ENCODE data around the gene RAB15. TPM values are rescaled to one million over a fixed set of nuclear protein-coding genes. Genes with fewer than 3 reads are reported as not detected.

The RAB15 gene
- total RNA-seq, 5 donors from 2014 or later (not counting 1 experiment from before 2014, with no cell fraction given) = 3.9 to 9.7 (median 4.3) TPM

DNA sequence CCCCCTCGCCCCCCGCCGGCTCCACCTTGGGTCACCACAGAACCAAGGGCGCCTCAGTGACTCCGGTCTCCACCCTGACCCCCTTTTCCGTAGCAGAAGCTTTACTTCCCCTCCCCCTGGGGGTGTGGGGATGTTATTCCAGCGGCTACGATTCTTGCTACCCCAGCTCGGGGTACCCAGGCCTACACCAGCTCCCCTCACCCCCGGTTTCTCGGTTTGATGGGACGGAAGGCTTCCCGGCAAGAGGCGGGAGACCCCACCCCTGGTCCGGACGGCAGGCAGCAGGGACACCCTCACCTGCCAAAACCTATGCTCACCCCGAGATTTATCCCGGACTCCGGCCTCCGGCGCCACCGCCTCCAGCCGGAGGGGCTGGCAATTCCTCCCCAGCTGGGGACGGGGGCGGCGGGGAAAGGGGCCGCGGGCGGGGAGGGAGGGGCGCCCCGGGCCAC lies 619 bp downstream of the RAB15 start:
- Mint-ChIP-seq H3K4me1 (peaks cover 22 to 26% (median 24%) of the 10 kb centered on the region in 3 donors), H3K4me3 (peak overlapping the region; percentile 74 to 88 (median 75)), H3K36me3 (no peaks in the 10 kb centered on the region), H3K9me3 (no peaks in the 10 kb centered on the region), H3K27me3 (no peaks in the 10 kb centered on the region), H3K27ac (peak overlapping the region in 1 of 2 donors; percentile 53)
- Histone ChIP-seq H3K36me3 (ENCODE audit: control insufficient read depth in 2 of 2, extremely low read depth in 1 of 2, insufficient read depth in 1 of 2, low read length in 1 of 2) (no peaks in the 10 kb centered on the region), H3K4me1 (ENCODE audit: control insufficient read depth in 1 of 2, extremely low read depth in 1 of 2, insufficient read depth in 2 of 2, low read length in 2 of 2) (peaks cover 0 to 16% of the 10 kb centered on the region in 2 experiments), H3K27me3 (replicated peaks in 1 of 2; ENCODE audit: control insufficient read depth in 2 of 2, extremely low read depth in 1 of 2, insufficient read depth in 2 of 2, low read length in 1 of 2) (peaks cover 0 to 12% of the 10 kb centered on the region in 2 experiments), H3K9me3 (no peaks in the 10 kb centered on the region), H3K4me3 (ENCODE audit: control insufficient read depth in 1 of 2, extremely low read depth in 1 of 2, low read length in 1 of 2) (peak overlapping the region; percentile 51 to 57), H3K27ac (ENCODE audit: low read length) (no peak overlapping the region)
- 0% methylated on average over 7 of the region's 31 CpGs for WGBS (ENCODE audit: insufficient coverage)
- ChIA-PET POLR2A (interaction anchor here in 1 of 2 donors (0.7 kb wide), 1 partner anchor 9 kb away, joined by 10 read pairs; no protein-coding TSS in a partner anchor), CTCF (interaction anchor here in 1 of 2 donors (0.7 kb wide), 1 partner anchor 628 kb away, joined by 9 read pairs; no protein-coding TSS in a partner anchor)
- peak in 1 of 4 experiments; percentile 10 for ATAC-seq (replicated peaks in 1 of 4)
- DNase-seq = no peak

GRCh38 chr14:64970776-64971477 lies 1.2 kb downstream of the RAB15 start:
- H3K4me1 Mint-ChIP-seq = peaks cover 22 to 26% (median 23%) of the 10 kb centered on the region in 3 donors
- peak overlapping the region in 1 of 2 donors; percentile 53 for H3K27ac Mint-ChIP-seq
- H3K27me3 Mint-ChIP-seq = no peaks in the 10 kb centered on the region
- Histone ChIP-seq H3K4me1 (ENCODE audit: control insufficient read depth in 1 of 2, extremely low read depth in 1 of 2, insufficient read depth in 2 of 2, low read length in 2 of 2) (peaks cover 0 to 16% of the 10 kb centered on the region in 2 experiments), H3K4me3 (ENCODE audit: control insufficient read depth in 1 of 2, extremely low read depth in 1 of 2, low read length in 1 of 2) (peak overlapping the region; percentile 51 to 57), H3K36me3 (ENCODE audit: control insufficient read depth in 2 of 2, extremely low read depth in 1 of 2, insufficient read depth in 1 of 2, low read length in 1 of 2) (no peaks in the 10 kb centered on the region), H3K9me3 (no peaks in the 10 kb centered on the region), H3K27me3 (replicated peaks in 1 of 2; ENCODE audit: control insufficient read depth in 2 of 2, extremely low read depth in 1 of 2, insufficient read depth in 2 of 2, low read length in 1 of 2) (peaks cover 0 to 12% of the 10 kb centered on the region in 2 experiments), H3K27ac (ENCODE audit: low read length) (no peak overlapping the region)
- no peak for DNase-seq
- POLR2A ChIA-PET = interaction anchor here (0.5 to 0.7 kb wide), 2 partner anchors 10 to 69 kb away, joined by 5 to 10 read pairs; no protein-coding TSS in a partner anchor
- no peak for ATAC-seq (replicated peaks in 1 of 4)
- peak overlapping the region; percentile 74 to 88 (median 75) for H3K4me3 Mint-ChIP-seq
- CTCF ChIA-PET = interaction anchor here (0.7 to 1.4 kb wide), 4 partner anchors 10 to 627 kb away, joined by 3 to 9 read pairs (median 3); no protein-coding TSS in a partner anchor
- no peaks in the 10 kb centered on the region for H3K9me3 Mint-ChIP-seq
- H3K36me3 Mint-ChIP-seq = no peaks in the 10 kb centered on the region
- whole genome bisulfite sequencing (ENCODE audit: insufficient coverage) = 84% methylated on average over 7 of the region's 8 CpGs

GRCh38 chr14:64970041-64970440 lies 2.1 kb downstream of the RAB15 start:
- Mint-ChIP-seq H3K27ac (no peak overlapping the region), H3K4me1 (peaks cover 22 to 26% (median 23%) of the 10 kb centered on the region in 3 donors), H3K4me3 (peak overlapping the region in 2 of 3 donors; percentile 75 to 88), H3K27me3 (no peaks in the 10 kb centered on the region), H3K36me3 (no peaks in the 10 kb centered on the region), H3K9me3 (no peaks in the 10 kb centered on the region)
- 87% methylated on average over 3 of the region's 3 CpGs for WGBS (ENCODE audit: insufficient coverage)
- ATAC-seq (replicated peaks in 1 of 4) (no peak), DNase-seq (no peak)
- H3K9me3 ChIP-seq = no peaks in the 10 kb centered on the region
- CTCF ChIA-PET = interaction anchor here (1.0 to 1.4 kb wide), 2 partner anchors 16 to 59 kb away, joined by 3 read pairs; no protein-coding TSS in a partner anchor
- no peak overlapping the region for H3K4me3 ChIP-seq (ENCODE audit: control insufficient read depth in 1 of 2, extremely low read depth in 1 of 2, low read length in 1 of 2)
- no peak overlapping the region for H3K27ac ChIP-seq (ENCODE audit: low read length)
- peaks cover 0 to 12% of the 10 kb centered on the region in 2 experiments for H3K27me3 ChIP-seq (replicated peaks in 1 of 2; ENCODE audit: control insufficient read depth in 2 of 2, extremely low read depth in 1 of 2, insufficient read depth in 2 of 2, low read length in 1 of 2)
- no peaks in the 10 kb centered on the region for H3K36me3 ChIP-seq (ENCODE audit: control insufficient read depth in 2 of 2, extremely low read depth in 1 of 2, insufficient read depth in 1 of 2, low read length in 1 of 2)
- POLR2A ChIA-PET = interaction anchor here (0.5 to 0.8 kb wide), 2 partner anchors 10 to 55 kb away, joined by 3 read pairs; partner anchors contain the start of gene CHURC1 (in 1 of the 2)
- peaks cover 0 to 16% of the 10 kb centered on the region in 2 experiments for H3K4me1 ChIP-seq (ENCODE audit: control insufficient read depth in 1 of 2, extremely low read depth in 1 of 2, insufficient read depth in 2 of 2, low read length in 2 of 2)

DNA sequence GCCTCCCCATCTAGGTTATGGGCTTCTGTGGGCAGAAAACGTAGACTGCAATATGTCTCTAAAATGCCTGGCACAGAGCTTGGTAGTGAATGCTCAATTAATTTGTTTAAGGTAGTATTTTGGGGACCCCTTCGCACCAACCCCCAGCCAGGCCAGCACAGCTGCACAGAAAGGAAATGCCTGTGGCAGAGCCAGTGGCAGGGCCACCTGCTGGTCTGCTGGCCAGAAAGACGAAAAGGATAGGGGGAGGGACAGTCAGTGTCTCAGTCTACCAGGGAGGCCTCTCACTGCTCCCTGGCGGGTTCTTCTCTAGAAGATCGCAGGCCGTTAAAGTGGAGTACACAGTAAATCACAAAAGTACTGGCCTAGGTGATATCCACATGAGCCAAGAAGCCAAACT lies 3.5 kb downstream of the RAB15 start:
- Histone ChIP-seq H3K27me3 (replicated peaks in 1 of 2; ENCODE audit: control insufficient read depth in 2 of 2, extremely low read depth in 1 of 2, insufficient read depth in 2 of 2, low read length in 1 of 2) (peaks cover 0 to 12% of the 10 kb centered on the region in 2 experiments), H3K4me3 (ENCODE audit: control insufficient read depth in 1 of 2, extremely low read depth in 1 of 2, low read length in 1 of 2) (no peak overlapping the region), H3K9me3 (no peaks in the 10 kb centered on the region), H3K36me3 (ENCODE audit: control insufficient read depth in 2 of 2, extremely low read depth in 1 of 2, insufficient read depth in 1 of 2, low read length in 1 of 2) (no peaks in the 10 kb centered on the region), H3K27ac (ENCODE audit: low read length) (no peak overlapping the region), H3K4me1 (ENCODE audit: control insufficient read depth in 1 of 2, extremely low read depth in 1 of 2, insufficient read depth in 2 of 2, low read length in 2 of 2) (peaks cover 0 to 16% of the 10 kb centered on the region in 2 experiments)
- Mint-ChIP-seq H3K4me3 (no peak overlapping the region), H3K4me1 (peaks cover 22 to 30% (median 23%) of the 10 kb centered on the region in 3 donors), H3K36me3 (no peaks in the 10 kb centered on the region), H3K9me3 (no peaks in the 10 kb centered on the region), H3K27ac (no peak overlapping the region), H3K27me3 (no peaks in the 10 kb centered on the region)
- DNase-seq (no peak), ATAC-seq (replicated peaks in 1 of 4) (no peak)
- ChIA-PET POLR2A (interaction anchor here in 1 of 2 donors (0.5 kb wide), 1 partner anchor 8 kb away, joined by 7 read pairs; no protein-coding TSS in a partner anchor), CTCF (interaction anchor here in 1 of 2 donors (0.6 kb wide), 1 partner anchor 753 kb away, joined by 11 read pairs; no protein-coding TSS in a partner anchor)
- WGBS (ENCODE audit: insufficient coverage) = 57% methylated on average over 2 of the region's 6 CpGs

DNA sequence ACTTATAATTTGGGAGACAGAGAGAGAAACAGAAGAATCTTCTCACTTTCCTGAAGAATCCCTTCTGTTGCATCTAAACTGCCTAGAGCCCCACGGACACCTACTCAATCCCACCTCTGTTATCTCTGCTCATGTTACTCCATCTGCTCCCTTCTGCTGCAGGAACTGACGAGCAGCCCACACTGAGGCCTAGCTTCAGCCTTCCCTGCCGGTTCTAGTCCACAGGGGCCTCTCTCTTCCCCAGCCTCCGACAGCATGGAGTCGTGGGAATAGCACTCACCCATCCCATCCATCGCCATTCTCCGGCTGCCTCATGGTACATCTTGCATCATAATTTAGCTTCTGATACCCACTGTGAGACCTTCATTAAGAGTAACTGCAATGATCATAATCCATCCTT lies 4.0 kb downstream of the RAB15 start:
- Mint-ChIP-seq H3K9me3 (no peaks in the 10 kb centered on the region), H3K36me3 (no peaks in the 10 kb centered on the region), H3K4me3 (no peak overlapping the region), H3K27ac (no peak overlapping the region), H3K4me1 (peaks cover 22 to 31% (median 23%) of the 10 kb centered on the region in 3 donors), H3K27me3 (no peaks in the 10 kb centered on the region)
- peaks cover 0 to 16% of the 10 kb centered on the region in 2 experiments for H3K4me1 ChIP-seq (ENCODE audit: control insufficient read depth in 1 of 2, extremely low read depth in 1 of 2, insufficient read depth in 2 of 2, low read length in 2 of 2)
- H3K27ac ChIP-seq (ENCODE audit: low read length) = no peak overlapping the region
- ChIA-PET POLR2A (interaction anchor here in 1 of 2 donors (0.5 kb wide), 2 partner anchors 9 to 10 kb away, joined by 5 to 7 read pairs; no protein-coding TSS in a partner anchor), CTCF (interaction anchor here in 1 of 2 donors (0.6 kb wide), 2 partner anchors 285 to 753 kb away, joined by 3 to 11 read pairs; no protein-coding TSS in a partner anchor)
- peaks cover 0 to 12% of the 10 kb centered on the region in 2 experiments for H3K27me3 ChIP-seq (replicated peaks in 1 of 2; ENCODE audit: control insufficient read depth in 2 of 2, extremely low read depth in 1 of 2, insufficient read depth in 2 of 2, low read length in 1 of 2)
- DNase-seq (no peak), ATAC-seq (replicated peaks in 1 of 4) (no peak)
- 95% methylated on average over 7 of the region's 7 CpGs for WGBS (ENCODE audit: insufficient coverage)
- no peaks in the 10 kb centered on the region for H3K36me3 ChIP-seq (ENCODE audit: control insufficient read depth in 2 of 2, extremely low read depth in 1 of 2, insufficient read depth in 1 of 2, low read length in 1 of 2)
- no peak overlapping the region for H3K4me3 ChIP-seq (ENCODE audit: control insufficient read depth in 1 of 2, extremely low read depth in 1 of 2, low read length in 1 of 2)
- H3K9me3 ChIP-seq = no peaks in the 10 kb centered on the region

- Histone ChIP-seq H3K27me3 (replicated peaks in 1 of 2; ENCODE audit: control insufficient read depth in 2 of 2, extremely low read depth in 1 of 2, insufficient read depth in 2 of 2, low read length in 1 of 2) (peaks cover 0 to 8% of the 10 kb centered on the region in 2 experiments), H3K4me3 (ENCODE audit: control insufficient read depth in 1 of 2, extremely low read depth in 1 of 2, low read length in 1 of 2) (no peak overlapping the region), H3K9me3 (no peaks in the 10 kb centered on the region), H3K36me3 (ENCODE audit: control insufficient read depth in 2 of 2, extremely low read depth in 1 of 2, insufficient read depth in 1 of 2, low read length in 1 of 2) (no peaks in the 10 kb centered on the region), H3K4me1 (ENCODE audit: control insufficient read depth in 1 of 2, extremely low read depth in 1 of 2, insufficient read depth in 2 of 2, low read length in 2 of 2) (peaks cover 0 to 12% of the 10 kb centered on the region in 2 experiments), H3K27ac (ENCODE audit: low read length) (no peak overlapping the region)
- H3K27ac Mint-ChIP-seq = peak overlapping the region in 1 of 2 donors; percentile 60
- POLR2A ChIA-PET = interaction anchor here in 1 of 2 donors (0.7 kb wide), 1 partner anchor 78 kb away, joined by 5 read pairs; no protein-coding TSS in a partner anchor
- no peak overlapping the region for H3K4me3 Mint-ChIP-seq
- H3K27me3 Mint-ChIP-seq = no peaks in the 10 kb centered on the region
- WGBS (ENCODE audit: insufficient coverage) = no CpG with 5 or more reads among the region's 2 CpGs
- H3K9me3 Mint-ChIP-seq = no peaks in the 10 kb centered on the region
- CTCF ChIA-PET = interaction anchor here in 1 of 2 donors (1.5 kb wide), 1 partner anchor 17 kb away, joined by 3 read pairs; no protein-coding TSS in a partner anchor
- no peak for DNase-seq
- H3K4me1 Mint-ChIP-seq = peaks cover 21 to 31% (median 22%) of the 10 kb centered on the region in 3 donors
- ATAC-seq (replicated peaks in 1 of 4) = no peak
- no peaks in the 10 kb centered on the region for H3K36me3 Mint-ChIP-seq
Observed at GRCh38 chr14:64966976-64967375, 5.2 kb downstream of the RAB15 start.
